GM23338 (cell line): ENCODE measurements around the gene GPR26. TPM values are rescaled to one million over a fixed set of nuclear protein-coding genes. Genes with fewer than 3 reads are reported as not detected.

Source experiments
- ATAC-seq: fragments of 200-7000 bp; cut with Tn5 transposase; 3 replicates; pipeline ENCODE4 v1.9.1; 2020
- DNase-seq: peaks from one replicate; pipeline ENCODE4 v3.0.0-alpha.2; 2015; ENCODE audit warnings: low spot score
- H2AFZ ChIP-seq: fragments of 200-600 bp; sonication (generic); 2 replicates; pipeline ENCODE4 v1.8.0; 2016; ENCODE audit warnings: antibody characterized with exemption, mild to moderate bottlenecking, moderate library complexity
- H3F3A ChIP-seq: fragments of 200-600 bp; sonication (generic); replicated peaks from 2 replicates; pipeline ENCODE4 v1.8.0; 2017; ENCODE audit warnings: antibody characterized with exemption, mixed run types, low read depth
- H3K27ac ChIP-seq: fragments of 200-600 bp; sonication (generic); 2 replicates; pipeline ENCODE4 v1.6.1; 2016; ENCODE audit warnings: low read depth
- H3K27me3 ChIP-seq: fragments of 200-600 bp; sonication (generic); 2 replicates; pipeline ENCODE4 v1.8.0; 2016; ENCODE audit warnings: mild to moderate bottlenecking, mixed run types, moderate library complexity; ENCODE audit not compliant: insufficient read depth
- H3K36me3 ChIP-seq: fragments of 200-600 bp; sonication (generic); 2 replicates; pipeline ENCODE4 v1.8.0; 2016; ENCODE audit warnings: mild to moderate bottlenecking; ENCODE audit not compliant: insufficient read depth
- H3K4me1 ChIP-seq: fragments of 200-600 bp; sonication (generic); 2 replicates; pipeline ENCODE4 v1.8.0; 2016; ENCODE audit warnings: mild to moderate bottlenecking, moderate library complexity; ENCODE audit not compliant: insufficient read depth
- H3K4me2 ChIP-seq: fragments of 200-600 bp; sonication (generic); 2 replicates; pipeline ENCODE4 v1.7.1; 2017; ENCODE audit warnings: mixed run types
- H3K4me3 ChIP-seq: fragments of 200-600 bp; sonication (generic); 2 replicates; pipeline ENCODE4 v1.6.1; 2016; ENCODE audit warnings: mixed run types
- H3K79me2 ChIP-seq: fragments of 200-600 bp; sonication (generic); replicated peaks from 2 replicates; pipeline ENCODE4 v1.8.0; 2017; ENCODE audit warnings: mild to moderate bottlenecking; ENCODE audit not compliant: insufficient read depth
- H3K9me2 ChIP-seq: fragments of 200-600 bp; sonication (generic); 2 replicates; pipeline ENCODE4 v1.8.0; 2017; ENCODE audit not compliant: insufficient read depth
- H4K20me1 ChIP-seq: fragments of 200-600 bp; sonication (generic); replicated peaks from 2 replicates; pipeline ENCODE4 v1.8.0; 2017; ENCODE audit warnings: mild to moderate bottlenecking; ENCODE audit not compliant: insufficient read depth
- H3K27ac Mint-ChIP-seq: 2 replicates; pipeline ENCODE4 v1.8.0; 2020; ENCODE audit warnings: inconsistent platforms, mild to moderate bottlenecking, moderate library complexity, mixed read lengths
- H3K27me3 Mint-ChIP-seq: 3 replicates; pipeline ENCODE4 v1.8.0; 2022; ENCODE audit warnings: low read depth, mild to moderate bottlenecking, moderate library complexity, mixed read lengths, inconsistent platforms; ENCODE audit not compliant: insufficient read depth, poor library complexity
- H3K36me3 Mint-ChIP-seq: 3 replicates; pipeline ENCODE4 v1.8.0; 2021; ENCODE audit warnings: low read depth, mild to moderate bottlenecking, inconsistent platforms, moderate library complexity, mixed read lengths
- H3K4me1 Mint-ChIP-seq: 3 replicates; pipeline ENCODE4 v1.8.0; 2020; ENCODE audit warnings: mild to moderate bottlenecking, inconsistent platforms, mixed read lengths
- H3K4me3 Mint-ChIP-seq: 3 replicates; pipeline ENCODE4 v1.8.0; 2021; ENCODE audit warnings: moderate library complexity, mild to moderate bottlenecking, inconsistent platforms, mixed read lengths
- H3K9me3 Mint-ChIP-seq: 3 replicates; pipeline ENCODE4 v1.8.0; 2020; ENCODE audit warnings: moderate library complexity, mild to moderate bottlenecking, inconsistent platforms, mixed read lengths
- CREB1 ChIP-seq: fragments of 250-450 bp; sonication (Bioruptor Pico); IDR thresholded peaks from 2 replicates; pipeline ENCODE4 v1.5.0; 2020; ENCODE audit warnings: low read depth, mild to moderate bottlenecking, moderate library complexity
- CTCF ChIP-seq, 2 experiments: fragments of 200-600 bp in 1 of 2; sonication (generic) in 1 of 2; conservative IDR thresholded peaks; 2 replicates each; pipeline versions ENCODE4 v1.5.1 to v1.6.1; 2016 to 2017; ENCODE audit warnings: antibody characterized with exemption in 2 of 2, low read depth in 2 of 2, mild to moderate bottlenecking in 2 of 2, moderate library complexity in 1 of 2
- ETS1 ChIP-seq: IDR thresholded peaks from 2 replicates; pipeline ENCODE4 v1.6.1; 2016; ENCODE audit warnings: antibody characterized with exemption
- EZH2 ChIP-seq: fragments of 200-600 bp; sonication (generic); IDR thresholded peaks from one replicate; pipeline ENCODE4 v1.8.0; 2017; ENCODE audit warnings: antibody characterized with exemption, mild to moderate bottlenecking, low read depth; ENCODE audit not compliant: unreplicated experiment
- EZH2phosphoT487 ChIP-seq: fragments of 200-600 bp; sonication (generic); IDR thresholded peaks from one replicate; pipeline ENCODE4 v1.8.1; 2018; ENCODE audit warnings: antibody characterized with exemption; ENCODE audit not compliant: unreplicated experiment
- JUNB ChIP-seq: IDR thresholded peaks from one replicate; pipeline ENCODE4 v1.6.1; 2016; ENCODE audit warnings: antibody characterized with exemption; ENCODE audit not compliant: unreplicated experiment
- NANOG ChIP-seq: IDR thresholded peaks from 2 replicates; pipeline ENCODE4 v1.6.1; 2016; ENCODE audit warnings: antibody characterized with exemption, borderline replicate concordance
- POLR2AphosphoS5 ChIP-seq: IDR thresholded peaks from 2 replicates; pipeline ENCODE4 v1.6.1; 2016; ENCODE audit warnings: antibody characterized with exemption, low read depth
- STAT1 ChIP-seq: IDR thresholded peaks from one replicate; pipeline ENCODE4 v1.6.1; 2016; ENCODE audit warnings: antibody characterized with exemption; ENCODE audit not compliant: unreplicated experiment
- polyA plus RNA-seq: library from polyadenylated mRNA; unstranded; fragments of >200 nt; fragmentation: Nextera tagmentation; extraction: Ambion mirVana; gene quantifications from 2 replicates; pipeline ENCODE4 v1.2.1, GENCODE V29; 2016
- total RNA-seq: library from RNA; depleted of rRNA; stranded (reverse); fragments of >200 nt; shearing (Covaris generic); gene quantifications from 2 replicates; pipeline ENCODE4 v1.2.3, GENCODE V29; 2014

GPR26 gene
- total and polyA plus RNA-seq, 2 experiments from 2014 or later: 0.06 to 0.07 TPM

- Mint-ChIP-seq H3K27ac (no peak overlapping the region), H3K36me3 (no peaks in the 10 kb centered on the region), H3K4me3 (no peak overlapping the region), H3K27me3 (peaks cover 2% of the 10 kb centered on the region), H3K9me3 (no peaks in the 10 kb centered on the region), H3K4me1 (peaks cover 15% of the 10 kb centered on the region)
- no peak overlapping the region for H3K27ac ChIP-seq
- H3K27me3 ChIP-seq: no peaks in the 10 kb centered on the region
- H3K36me3 ChIP-seq: no peaks in the 10 kb centered on the region
- DNase-seq: no peak
- no peak overlapping the region for H2AFZ ChIP-seq
- H3F3A ChIP-seq: no peaks in the 10 kb centered on the region
- no peak for ATAC-seq
- no peak for TF ChIP-seq STAT1
- TF ChIP-seq CTCF (conservative IDR thresholded peaks at IDR 0.05; ENCODE audit: low read depth in 2 of 2): no peak
- no peak for TF ChIP-seq JUNB
- peaks cover 7% of the 10 kb centered on the region for H3K4me1 ChIP-seq
- no peaks in the 10 kb centered on the region for H3K79me2 ChIP-seq
- peaks cover 4% of the 10 kb centered on the region; the same call in 1 of the 2 replicates for H3K9me2 ChIP-seq
- H3K4me3 ChIP-seq: no peak overlapping the region
- no peaks in the 10 kb centered on the region for H4K20me1 ChIP-seq
- H3K4me2 ChIP-seq: no peak overlapping the region
Observed at GRCh38 chr10:123635131-123635530, 31.0 kb upstream of the GPR26 start.

GRCh38 chr10:123635745-123636144 is 30.4 kb upstream of the GPR26 start:
- no peaks in the 10 kb centered on the region for H4K20me1 ChIP-seq
- H3K27ac ChIP-seq: no peak overlapping the region
- ATAC-seq (no peak), DNase-seq (no peak)
- no peaks in the 10 kb centered on the region for H3K36me3 ChIP-seq
- peaks cover 13% of the 10 kb centered on the region for H3K4me1 ChIP-seq
- Mint-ChIP-seq H3K27me3 (peaks cover 2% of the 10 kb centered on the region), H3K36me3 (no peaks in the 10 kb centered on the region), H3K27ac (no peak overlapping the region), H3K4me3 (no peak overlapping the region), H3K9me3 (no peaks in the 10 kb centered on the region), H3K4me1 (peaks cover 21% of the 10 kb centered on the region)
- no peak overlapping the region for H3K4me2 ChIP-seq
- TF ChIP-seq CREB1 (CRISPR knock-in tag) (no peak), CTCF (conservative IDR thresholded peaks at IDR 0.05; ENCODE audit: low read depth in 2 of 2) (peak in 1 of 2 experiments; percentile 20; a peak in 1 of 4 replicates)
- no peak overlapping the region for H3K4me3 ChIP-seq
- H3F3A ChIP-seq: no peaks in the 10 kb centered on the region
- no peaks in the 10 kb centered on the region for H3K79me2 ChIP-seq
- no peak overlapping the region for H2AFZ ChIP-seq
- H3K27me3 ChIP-seq: no peaks in the 10 kb centered on the region
- peaks cover 4% of the 10 kb centered on the region; the same call in 1 of the 2 replicates for H3K9me2 ChIP-seq

- Mint-ChIP-seq H3K27ac (no peak overlapping the region), H3K9me3 (no peaks in the 10 kb centered on the region), H3K36me3 (no peaks in the 10 kb centered on the region), H3K27me3 (peaks cover 2% of the 10 kb centered on the region), H3K4me1 (peaks cover 23% of the 10 kb centered on the region), H3K4me3 (no peak overlapping the region)
- no peaks in the 10 kb centered on the region for H3K79me2 ChIP-seq
- H3F3A ChIP-seq: no peaks in the 10 kb centered on the region
- H3K27me3 ChIP-seq: no peaks in the 10 kb centered on the region
- no peaks in the 10 kb centered on the region for H3K36me3 ChIP-seq
- no peak overlapping the region for H3K27ac ChIP-seq
- ATAC-seq: no peak
- H3K9me2 ChIP-seq: peaks cover 4% of the 10 kb centered on the region; the same call in 1 of the 2 replicates
- peaks cover 14% of the 10 kb centered on the region for H3K4me1 ChIP-seq
- no peak for TF ChIP-seq NANOG
- no peak for TF ChIP-seq EZH2phosphoT487
- no peak for TF ChIP-seq EZH2
- TF ChIP-seq POLR2AphosphoS5: no peak
- TF ChIP-seq ETS1: no peak
- no peak overlapping the region for H3K4me3 ChIP-seq
- no peaks in the 10 kb centered on the region for H4K20me1 ChIP-seq
- DNase-seq: no peak
- H2AFZ ChIP-seq: no peak overlapping the region
- no peak overlapping the region for H3K4me2 ChIP-seq
Observed at GRCh38 chr10:123636598-123637325, 29.4 kb upstream of the GPR26 start.
